ENCODE results near the gene PPP3R1.

- TF ChIP-seq CTCF (IDR thresholded peaks at IDR 0.05) (no peak), POLR2A (IDR thresholded peaks at IDR 0.05) (no peak), EP300 (IDR thresholded peaks at IDR 0.05; ENCODE audit: low read depth) (no peak), POLR2AphosphoS5 (IDR thresholded peaks at IDR 0.05) (no peak)
Observed at GRCh38 chr2:68293755-68294154, 41.4 kb upstream of the PPP3R1 start.
